HG02759 (cell line): ENCODE results near the gene AUTS2.

Source experiments
- ATAC-seq: cut with Tn5 transposase; IDR thresholded peaks from one replicate; pipeline ENCODE4 v1.9.1; 2021; ENCODE audit warnings: mild to moderate bottlenecking, moderate library complexity; ENCODE audit not compliant: unreplicated experiment

AUTS2 gene

GRCh38 chr7:69919426-69920111, 321.3 kb downstream of the AUTS2 start:
- no peak for ATAC-seq

- no peak for ATAC-seq
Observed at GRCh38 chr7:69920797-69921196, 322.5 kb downstream of the AUTS2 start.

- ATAC-seq, result no peak
Observed at GRCh38 chr7:69922026-69922803, 323.9 kb downstream of the AUTS2 start.

GRCh38 chr7:69927461-69927860, 329.2 kb downstream of the AUTS2 start:
- ATAC-seq, result no peak

DNA sequence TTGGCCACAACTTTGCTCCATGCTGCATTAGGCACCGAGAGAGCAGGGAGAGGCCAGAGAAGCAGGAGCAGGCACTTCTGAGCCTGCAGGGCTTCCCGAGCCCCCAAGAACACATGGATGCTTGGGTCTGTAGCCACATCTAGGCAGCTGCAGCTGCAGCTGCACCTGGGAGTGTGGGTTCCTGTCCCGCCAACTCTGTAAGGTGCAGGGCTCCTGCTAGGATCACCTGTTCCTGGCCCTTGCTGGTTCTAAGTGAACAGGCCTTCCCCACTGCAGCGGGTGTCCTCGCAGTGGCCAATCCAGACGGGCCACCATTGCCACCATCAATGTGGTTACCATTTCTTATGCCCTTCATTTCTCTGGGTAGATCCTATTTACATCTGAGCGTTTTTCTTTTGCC, 330.3 kb downstream of the AUTS2 start:
- ATAC-seq, result no peak

DNA sequence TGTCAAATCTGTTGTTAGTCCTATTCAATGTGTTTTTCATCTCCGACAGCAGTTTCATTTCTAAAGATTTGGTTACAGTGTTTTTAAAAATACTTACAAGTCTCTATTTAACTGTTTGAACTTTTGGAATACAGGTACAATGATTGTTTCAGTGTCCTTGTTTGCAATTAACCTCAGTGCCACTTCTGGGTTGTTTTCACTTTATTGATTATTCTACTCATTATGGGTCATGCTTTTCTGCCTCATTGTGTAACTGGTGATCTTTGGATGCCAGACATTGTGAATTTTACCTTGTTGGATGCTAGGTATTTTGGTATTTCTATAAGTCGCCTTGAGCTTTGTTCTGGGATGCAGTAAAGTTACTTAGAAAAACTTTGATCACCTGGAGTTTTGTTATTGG, 331.3 kb downstream of the AUTS2 start:
- no peak for ATAC-seq

- no peak for ATAC-seq
Observed at GRCh38 chr7:69932034-69932628, 333.9 kb downstream of the AUTS2 start.

DNA sequence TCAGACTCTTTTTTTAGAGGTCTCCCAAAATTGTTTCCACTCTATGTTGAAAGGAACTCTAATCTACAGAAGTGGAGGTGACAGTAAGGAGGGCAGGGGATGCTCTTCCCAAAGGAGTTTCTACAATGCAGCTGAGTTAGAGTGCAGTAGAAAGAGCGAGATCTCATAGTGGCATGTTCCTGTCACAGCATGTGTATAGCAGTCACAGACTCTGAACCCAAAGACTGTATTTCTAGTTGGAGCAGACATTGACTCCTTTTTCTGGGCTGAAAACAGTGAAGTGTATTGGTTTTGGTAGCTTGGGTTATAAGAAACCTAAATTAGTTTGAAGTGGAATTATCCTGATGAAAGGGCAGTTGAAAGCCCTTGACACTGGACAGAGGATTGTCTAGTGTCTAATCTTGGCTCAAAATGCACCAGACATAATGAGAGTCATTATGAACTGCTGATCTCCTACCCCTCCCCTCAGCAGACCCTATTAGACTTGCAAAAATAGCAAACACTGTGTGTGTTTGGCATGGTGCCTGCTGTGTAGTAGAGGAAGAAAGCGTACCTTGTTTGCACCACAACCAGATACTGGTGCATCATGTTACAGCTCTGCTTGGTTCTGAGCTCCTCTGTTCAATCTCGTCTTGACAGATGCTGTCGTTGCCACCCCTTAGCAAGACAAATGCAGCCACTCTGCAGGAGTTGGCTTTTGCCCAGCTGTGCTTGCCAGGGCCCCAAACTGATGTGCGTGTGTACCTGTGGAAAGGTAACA, 336.0 kb downstream of the AUTS2 start:
- no peak for ATAC-seq

GRCh38 chr7:69935107-69935506, 336.8 kb downstream of the AUTS2 start:
- no peak for ATAC-seq

DNA sequence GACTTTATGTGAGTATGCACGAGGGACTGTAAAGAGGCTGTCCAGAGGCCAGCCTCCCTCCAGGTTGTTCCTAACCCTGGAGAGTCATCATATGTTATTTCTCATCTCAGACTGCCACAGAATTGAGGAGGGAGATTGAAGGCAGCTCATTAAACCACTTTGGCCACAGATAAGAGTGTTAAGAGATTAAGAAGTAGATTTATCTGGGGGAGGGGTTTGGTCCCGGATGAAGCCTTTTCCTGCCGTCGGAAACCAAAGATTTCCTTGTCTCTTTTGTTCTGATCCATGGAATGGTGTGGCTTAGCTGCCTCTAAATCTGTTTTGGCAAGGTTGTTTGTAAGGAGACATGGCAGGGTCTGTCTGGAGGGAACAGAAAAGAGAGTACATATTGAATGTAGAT, 338.8 kb downstream of the AUTS2 start:
- ATAC-seq, result no peak

- no peak for ATAC-seq
Observed at GRCh38 chr7:69939317-69939716, 341.0 kb downstream of the AUTS2 start.

- no peak for ATAC-seq
Observed at GRCh38 chr7:69941077-69941651, 342.9 kb downstream of the AUTS2 start.

DNA sequence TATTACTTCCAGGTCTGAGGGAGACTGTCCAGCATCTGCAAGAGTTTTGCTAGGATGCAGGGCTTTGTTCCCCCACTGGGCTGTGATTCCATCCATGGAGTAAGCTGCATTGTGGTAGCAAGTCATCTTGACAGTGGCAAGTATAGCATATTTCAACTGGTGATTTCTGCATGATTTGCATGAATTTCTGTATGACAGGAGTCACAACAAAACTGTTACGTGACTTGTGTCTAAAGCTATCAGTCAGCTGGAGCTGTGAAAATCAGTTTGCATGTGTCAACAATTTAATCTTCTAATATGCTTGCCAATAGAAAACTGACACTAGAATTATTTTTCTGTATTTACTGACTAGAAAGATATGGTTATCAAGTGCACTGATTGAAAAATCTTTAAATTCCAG, 344.3 kb downstream of the AUTS2 start:
- no peak for ATAC-seq

- ATAC-seq, result no peak
Observed at GRCh38 chr7:69946901-69947300, 348.6 kb downstream of the AUTS2 start.

DNA sequence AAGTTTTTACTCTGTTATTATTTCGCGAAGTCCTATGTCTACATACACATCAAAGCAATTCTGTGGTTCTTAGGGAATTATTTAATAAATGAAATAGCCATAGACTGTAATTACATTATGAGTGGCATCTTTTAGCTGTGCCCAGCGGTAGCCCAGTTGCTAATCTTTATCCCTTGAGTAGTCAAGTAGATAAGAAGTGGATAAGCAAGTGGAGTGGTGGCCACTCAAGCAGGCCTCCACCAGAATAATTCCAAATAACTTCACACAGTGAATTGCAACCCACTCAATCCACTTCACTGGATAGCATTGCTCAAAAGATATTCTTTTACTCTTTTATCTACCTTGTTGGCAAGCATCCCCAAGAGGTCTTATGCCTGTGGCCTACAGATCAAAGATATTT, 349.7 kb downstream of the AUTS2 start:
- no peak for ATAC-seq

DNA sequence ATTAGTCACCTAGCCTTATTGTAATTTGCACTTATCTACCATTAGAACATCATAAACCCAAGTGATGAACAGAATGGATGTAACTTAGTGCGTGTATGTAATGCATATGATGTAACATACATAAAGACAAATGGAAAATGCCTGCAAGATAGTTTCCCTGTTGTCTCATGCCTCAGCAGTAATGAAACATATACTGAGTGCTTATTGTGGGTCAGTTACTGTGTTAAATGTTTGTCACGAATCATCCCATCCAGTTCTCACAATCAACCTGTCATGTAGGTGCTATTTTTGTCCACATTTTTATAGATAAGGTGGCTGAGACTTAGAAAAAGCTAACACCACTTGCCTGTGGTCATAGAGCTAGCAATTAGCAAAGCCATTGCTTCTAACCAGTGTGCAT, 350.8 kb downstream of the AUTS2 start:
- ATAC-seq, result no peak

DNA sequence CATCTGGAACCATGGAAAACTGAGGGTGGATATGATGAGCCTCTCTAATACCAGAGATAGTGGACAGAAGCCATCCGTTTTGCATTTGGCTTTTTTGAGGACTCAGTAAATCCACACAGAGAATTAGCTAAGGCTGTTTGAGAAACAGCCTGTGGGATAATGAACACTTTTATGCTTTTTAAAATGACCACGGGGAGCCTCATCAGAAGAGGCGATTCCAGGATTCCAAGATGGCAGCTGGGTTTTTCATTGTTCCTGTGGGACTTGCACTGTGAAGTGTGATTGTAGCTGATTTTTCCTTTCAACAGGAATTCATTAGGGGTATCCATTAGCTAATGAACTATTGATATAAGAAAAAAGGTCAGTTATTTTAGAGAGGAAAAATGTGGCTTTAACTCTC, 353.2 kb downstream of the AUTS2 start:
- no peak for ATAC-seq

DNA sequence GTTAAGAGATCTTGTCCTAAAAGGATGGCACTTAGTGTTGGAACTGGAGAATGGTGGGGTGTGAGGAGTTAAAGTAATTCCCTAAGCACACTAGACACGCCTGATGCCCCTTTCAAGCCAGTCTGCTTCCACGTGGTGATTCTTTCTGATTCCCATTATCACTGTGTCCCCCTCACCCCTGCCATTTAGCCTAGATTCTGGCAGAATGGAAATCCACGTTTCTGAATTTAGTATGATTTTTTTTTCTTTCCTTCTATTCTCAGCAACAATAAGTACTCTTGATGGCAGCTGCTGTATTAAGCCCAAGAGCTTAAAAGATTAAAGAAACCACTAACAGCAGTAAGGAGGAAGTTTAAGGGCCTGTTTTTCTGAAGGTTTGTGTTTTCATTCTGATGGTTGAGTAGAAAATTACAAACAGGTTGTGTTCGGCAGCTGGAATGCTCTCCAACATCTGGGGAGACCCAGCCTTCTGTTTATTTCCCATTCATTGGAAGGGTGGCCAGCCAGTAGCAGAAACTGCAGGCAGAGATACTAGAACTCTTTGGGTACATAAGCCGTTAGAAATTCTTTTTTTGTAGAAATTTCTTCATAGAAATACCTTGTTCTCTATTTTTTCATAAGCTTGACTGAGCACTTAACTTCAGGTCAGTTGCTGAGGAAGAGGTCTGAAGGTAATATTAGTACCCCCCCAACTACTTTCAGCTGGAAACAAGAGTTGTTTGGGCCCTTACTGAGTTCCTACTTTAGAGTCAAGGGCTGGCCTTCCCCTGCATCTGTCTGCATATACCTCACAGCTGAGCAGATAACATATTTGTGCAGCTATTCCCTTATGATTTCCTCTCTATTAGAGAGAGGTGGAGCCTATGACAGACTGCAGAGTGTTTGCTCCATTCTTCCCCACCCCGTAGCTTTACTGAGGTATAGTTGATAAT, 355.1 kb downstream of the AUTS2 start:
- peak; percentile 44 for ATAC-seq

DNA sequence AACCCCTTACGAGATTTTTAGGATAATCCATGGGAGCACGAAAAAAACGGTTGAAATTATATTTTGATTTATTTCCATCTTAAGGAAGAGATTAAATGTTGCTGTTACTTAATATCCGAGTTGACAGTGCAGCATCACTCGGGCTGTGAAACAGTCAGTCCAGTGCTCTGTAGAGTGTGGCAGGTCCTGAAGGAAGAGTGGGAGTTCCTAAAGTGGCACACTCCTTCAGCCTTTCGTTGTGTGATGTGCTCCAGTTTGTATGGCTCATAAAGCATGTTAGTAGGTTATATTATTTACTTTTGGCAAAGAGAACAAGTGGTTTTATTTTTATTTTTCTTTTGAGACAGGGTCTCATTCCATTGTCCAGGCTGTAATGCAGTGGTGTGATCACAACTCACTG, 358.3 kb downstream of the AUTS2 start:
- no peak for ATAC-seq

DNA sequence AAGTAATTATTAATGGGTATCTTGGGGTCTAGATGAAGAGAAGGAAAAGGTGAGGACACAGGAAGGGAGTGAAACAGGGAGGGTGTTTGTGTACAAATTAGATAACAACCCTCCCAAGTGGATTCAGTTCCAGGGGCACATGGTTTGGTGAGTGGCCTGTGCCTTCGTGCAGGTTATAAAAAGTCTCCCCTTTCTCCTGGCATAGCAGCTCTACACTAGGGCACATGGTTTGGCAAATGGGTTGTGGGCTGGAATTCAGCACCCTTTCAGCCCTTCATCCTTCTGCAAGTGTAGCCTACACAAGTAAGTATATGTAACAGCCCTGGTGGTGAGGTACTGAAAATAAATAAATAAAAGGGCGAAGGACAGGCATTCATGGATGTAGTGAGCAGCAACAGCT, 359.4 kb downstream of the AUTS2 start:
- no peak for ATAC-seq
